Stimulated activated CD8-positive, alpha-beta memory T cell treated with anti-CD3 and anti-CD28 coated beads, Interleukin-7, amount 100 ng/mL, for 1 hour (primary cell): ENCODE results near the gene INSYN2A.

ENCODE experiments used
- DNase-seq, 2 donors: peaks; one replicate each; pipeline ENCODE4 v3.0.0-alpha.2; 2020; ENCODE audit warnings: low read depth in 2 of 2

INSYN2A gene

GRCh38 chr10:127154831-127155620, 41.4 kb downstream of the INSYN2A start:
- no peak for DNase-seq

- no peak for DNase-seq
Measured at GRCh38 chr10:127153181-127153580, 43.2 kb downstream of the INSYN2A start.

DNA sequence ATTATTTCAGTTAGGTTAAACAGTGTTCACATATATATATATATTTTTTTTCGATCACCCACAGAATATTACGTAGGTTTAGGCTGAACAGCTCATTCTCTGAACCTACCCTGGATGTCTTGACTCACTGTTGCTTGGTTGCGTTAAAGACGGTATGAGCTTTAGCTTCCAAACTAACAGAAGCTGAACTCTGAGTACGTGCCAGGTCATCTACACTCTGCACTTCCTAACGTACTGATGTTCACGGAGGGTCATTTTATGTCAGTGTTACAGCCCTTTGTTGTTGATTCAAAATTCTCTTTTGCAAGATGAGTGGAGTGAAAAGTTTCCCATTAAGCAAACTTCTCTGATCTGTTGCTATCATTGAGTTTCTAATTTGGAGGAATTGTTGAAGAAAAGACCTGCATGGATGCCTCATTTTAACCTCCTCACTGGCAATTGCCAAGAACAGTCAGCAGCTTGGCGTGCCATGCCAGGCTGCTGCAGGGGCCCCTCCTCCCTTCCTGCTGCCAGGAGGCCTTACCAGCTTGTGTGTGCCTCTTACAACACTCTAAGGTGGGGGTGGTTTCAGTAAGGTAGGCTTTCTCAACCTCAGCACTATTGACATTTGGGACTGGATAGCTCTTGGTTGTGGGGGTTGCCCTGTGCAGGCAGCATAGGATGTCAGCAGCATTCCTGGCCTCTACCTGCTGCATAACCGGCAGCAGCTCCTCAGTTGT, 44.3 kb downstream of the INSYN2A start:
- no peak for DNase-seq

DNA sequence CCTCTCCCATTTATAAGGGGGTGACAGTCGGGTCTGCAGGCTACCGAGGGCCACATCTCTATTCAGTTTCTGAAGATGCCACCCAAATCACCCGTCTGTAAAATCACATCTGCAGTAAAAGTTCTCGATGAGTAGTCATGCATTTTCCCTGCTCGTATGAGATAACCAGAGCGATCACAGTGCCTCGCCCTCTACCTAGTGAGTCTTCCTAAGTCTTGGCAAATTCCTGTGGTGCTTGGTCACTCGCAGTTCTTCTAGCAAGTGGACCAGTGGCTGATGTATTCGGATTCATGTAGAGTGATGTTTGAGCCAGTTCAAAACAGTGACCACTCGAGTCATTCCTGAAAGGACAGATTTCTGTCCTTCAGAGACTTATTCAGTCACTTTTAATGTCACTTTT, 44.9 kb downstream of the INSYN2A start:
- DNase-seq: no peak

GRCh38 chr10:127150136-127150535, 46.3 kb downstream of the INSYN2A start:
- no peak for DNase-seq

GRCh38 chr10:127149501-127150081, 46.8 kb downstream of the INSYN2A start:
- DNase-seq: no peak

- DNase-seq: no peak
Measured at GRCh38 chr10:127148933-127149220, 47.5 kb downstream of the INSYN2A start.

GRCh38 chr10:127148066-127148932, 48.1 kb downstream of the INSYN2A start:
- DNase-seq: no peak

GRCh38 chr10:127146661-127147060, 49.7 kb downstream of the INSYN2A start:
- no peak for DNase-seq
